MM.1S (cell line): Measurements from ENCODE around the gene AMIGO1.

ENCODE experiments used
- DNase-seq: peaks from one replicate; pipeline ENCODE4 v3.0.0-alpha.2; 2015
- H2AFZ ChIP-seq: fragments of 300-600 bp; sonication (generic); 2 replicates; pipeline ENCODE4 v1.6.0; 2016; ENCODE audit warnings: antibody characterized with exemption, low read length
- H3F3A ChIP-seq: fragments of 300-600 bp; sonication (generic); 2 replicates; pipeline ENCODE4 v1.6.1; 2016; ENCODE audit warnings: mild to moderate bottlenecking, antibody characterized with exemption, low read length, moderate library complexity, mixed read lengths; ENCODE audit not compliant: insufficient read depth
- H3K27ac ChIP-seq: fragments of 300-600 bp; sonication (generic); 2 replicates; pipeline ENCODE4 v1.5.1; 2016; ENCODE audit warnings: mild to moderate bottlenecking, low read length
- H3K27me3 ChIP-seq: fragments of 300-600 bp; sonication (generic); replicated peaks from 2 replicates; pipeline ENCODE4 v1.6.0; 2016; ENCODE audit warnings: low read length; ENCODE audit not compliant: insufficient read depth
- H3K36me3 ChIP-seq: fragments of 300-600 bp; sonication (generic); replicated peaks from 2 replicates; pipeline ENCODE4 v1.6.1; 2016; ENCODE audit warnings: mild to moderate bottlenecking, low read length, mixed read lengths; ENCODE audit not compliant: insufficient read depth
- H3K4me1 ChIP-seq: fragments of 300-600 bp; sonication (generic); 2 replicates; pipeline ENCODE4 v1.6.1; 2016; ENCODE audit warnings: low read length, mixed read lengths
- H3K4me2 ChIP-seq: fragments of 300-600 bp; sonication (generic); 2 replicates; pipeline ENCODE4 v1.6.0; 2016; ENCODE audit warnings: low read depth, low read length
- H3K4me3 ChIP-seq: fragments of 300-600 bp; sonication (generic); 2 replicates; pipeline ENCODE4 v1.5.1; 2016; ENCODE audit warnings: low read length, mixed read lengths
- H3K79me2 ChIP-seq: fragments of 300-600 bp; sonication (generic); 2 replicates; pipeline ENCODE4 v1.6.1; 2016; ENCODE audit warnings: mixed run types, low read length, mixed read lengths
- H3K9ac ChIP-seq: fragments of 300-600 bp; sonication (generic); 2 replicates; pipeline ENCODE4 v1.6.1; 2016; ENCODE audit warnings: low read length, mixed read lengths
- H3K9me2 ChIP-seq: fragments of 300-600 bp; sonication (generic); replicated peaks from 2 replicates; pipeline ENCODE4 v1.6.1; 2016; ENCODE audit warnings: mild to moderate bottlenecking, low read length, mixed read lengths; ENCODE audit not compliant: insufficient read depth
- H3K9me3 ChIP-seq: fragments of 300-600 bp; sonication (generic); replicated peaks from 2 replicates; pipeline ENCODE4 v1.6.1; 2016; ENCODE audit warnings: mild to moderate bottlenecking, low read length, mixed read lengths; ENCODE audit not compliant: insufficient read depth
- H4K20me1 ChIP-seq: fragments of 300-600 bp; sonication (generic); 2 replicates; pipeline ENCODE4 v1.6.1; 2016; ENCODE audit warnings: mild to moderate bottlenecking, low read length, moderate library complexity, mixed read lengths; ENCODE audit not compliant: insufficient read depth
- CTCF ChIP-seq: fragments of 300-600 bp; sonication (generic); IDR thresholded peaks from 2 replicates; pipeline ENCODE4 v1.5.1; 2016; ENCODE audit warnings: antibody characterized with exemption, low read length, mixed read lengths
- EZH2 ChIP-seq: fragments of 300-600 bp; sonication (generic); optimal IDR thresholded peaks from 2 replicates; pipeline ENCODE3; 2017; ENCODE audit warnings: low read depth, mild to moderate bottlenecking, antibody characterized with exemption, low read length, mixed read lengths
- EZH2phosphoT487 ChIP-seq: fragments of 300-600 bp; sonication (generic); IDR thresholded peaks from 2 replicates; pipeline ENCODE4 v1.6.1; 2018; ENCODE audit warnings: antibody characterized with exemption, low read length

AMIGO1 gene

GRCh38 chr1:109522026-109522425 lies 12.5 kb upstream of the AMIGO1 start:
- DNase-seq: no peak
- H3K79me2 ChIP-seq: no peaks in the 10 kb centered on the region
- H3K9me3 ChIP-seq: no peaks in the 10 kb centered on the region
- H3K27me3 ChIP-seq: no peaks in the 10 kb centered on the region
- H3K36me3 ChIP-seq: no peaks in the 10 kb centered on the region
- no peak overlapping the region for H3K4me3 ChIP-seq
- no peak overlapping the region for H3K4me2 ChIP-seq
- H3K9ac ChIP-seq: no peak overlapping the region
- no peaks in the 10 kb centered on the region for H3K9me2 ChIP-seq
- no peaks in the 10 kb centered on the region for H3K4me1 ChIP-seq
- no peak overlapping the region for H3K27ac ChIP-seq
- H2AFZ ChIP-seq: no peak overlapping the region
- H4K20me1 ChIP-seq: no peaks in the 10 kb centered on the region
- TF ChIP-seq EZH2 (no peak), EZH2phosphoT487 (no peak), CTCF (no peak)
- H3F3A ChIP-seq: no peaks in the 10 kb centered on the region

GRCh38 chr1:109521002-109521951 lies 11.8 kb upstream of the AMIGO1 start:
- H3K79me2 ChIP-seq: no peaks in the 10 kb centered on the region
- H3K36me3 ChIP-seq: no peaks in the 10 kb centered on the region
- no peak overlapping the region for H2AFZ ChIP-seq
- H3K4me1 ChIP-seq: no peaks in the 10 kb centered on the region
- no peak overlapping the region for H3K4me3 ChIP-seq
- H3K27me3 ChIP-seq: no peaks in the 10 kb centered on the region
- H3K9me3 ChIP-seq: no peaks in the 10 kb centered on the region
- TF ChIP-seq EZH2phosphoT487 (no peak), CTCF (no peak), EZH2 (no peak)
- H3F3A ChIP-seq: no peaks in the 10 kb centered on the region
- DNase-seq: no peak
- H3K9me2 ChIP-seq: no peaks in the 10 kb centered on the region
- no peak overlapping the region for H3K9ac ChIP-seq
- H3K27ac ChIP-seq: no peak overlapping the region
- H4K20me1 ChIP-seq: no peaks in the 10 kb centered on the region
- no peak overlapping the region for H3K4me2 ChIP-seq

- no peaks in the 10 kb centered on the region for H3K9me2 ChIP-seq
- H2AFZ ChIP-seq: no peak overlapping the region
- TF ChIP-seq EZH2 (no peak), CTCF (no peak), EZH2phosphoT487 (no peak)
- H3K4me1 ChIP-seq: no peaks in the 10 kb centered on the region
- H3K27ac ChIP-seq: no peak overlapping the region
- no peak overlapping the region for H3K9ac ChIP-seq
- no peaks in the 10 kb centered on the region for H4K20me1 ChIP-seq
- H3K36me3 ChIP-seq: no peaks in the 10 kb centered on the region
- H3K27me3 ChIP-seq: no peaks in the 10 kb centered on the region
- H3K79me2 ChIP-seq: no peaks in the 10 kb centered on the region
- H3K4me2 ChIP-seq: no peak overlapping the region
- DNase-seq: no peak
- H3K4me3 ChIP-seq: no peak overlapping the region
- no peaks in the 10 kb centered on the region for H3F3A ChIP-seq
- H3K9me3 ChIP-seq: no peaks in the 10 kb centered on the region
Measured at GRCh38 chr1:109517337-109517736, 7.8 kb upstream of the AMIGO1 start.
